Loucy (cell line): ENCODE data around the gene DENND5A.

Experiments
- H2AFZ ChIP-seq: fragments of 200-600 bp; sonication (generic); 2 replicates; pipeline ENCODE4 v1.6.0; 2016; ENCODE audit warnings: antibody characterized with exemption, mild to moderate bottlenecking, low read length, moderate library complexity
- H3F3A ChIP-seq: fragments of 200-600 bp; 2 replicates; pipeline ENCODE4 v1.6.0; 2016; ENCODE audit warnings: antibody characterized with exemption, low read depth, mild to moderate bottlenecking
- H3K27me3 ChIP-seq: fragments of 200-600 bp; sonication (generic); 2 replicates; pipeline ENCODE4 v1.6.1; 2014; ENCODE audit warnings: low read length, mild to moderate bottlenecking; ENCODE audit not compliant: insufficient read depth, poor library complexity, severe bottlenecking
- H3K36me3 ChIP-seq: fragments of 200-600 bp; sonication (generic); 2 replicates; pipeline ENCODE4 v1.6.1; 2016; ENCODE audit warnings: low read length; ENCODE audit not compliant: insufficient read depth
- H3K4me1 ChIP-seq: fragments of 200-600 bp; sonication (generic); 2 replicates; pipeline ENCODE4 v1.5.1; 2014; ENCODE audit warnings: low read length, mild to moderate bottlenecking; ENCODE audit not compliant: insufficient read depth, poor library complexity, severe bottlenecking
- H3K4me2 ChIP-seq: fragments of 200-600 bp; sonication (generic); 2 replicates; pipeline ENCODE4 v1.6.0; 2014; ENCODE audit warnings: antibody characterized with exemption, low read length, low read depth, mild to moderate bottlenecking; ENCODE audit not compliant: poor library complexity, severe bottlenecking
- H3K4me3 ChIP-seq: fragments of 200-600 bp; sonication (generic); 2 replicates; pipeline ENCODE4 v1.5.1; 2014; ENCODE audit warnings: low read length, mild to moderate bottlenecking, mixed read lengths; ENCODE audit not compliant: poor library complexity, severe bottlenecking
- H3K79me2 ChIP-seq: fragments of 200-600 bp; sonication (generic); 2 replicates; pipeline ENCODE4 v1.6.1; 2014; ENCODE audit warnings: low read length; ENCODE audit not compliant: insufficient read depth
- H3K9ac ChIP-seq: fragments of 200-600 bp; sonication (generic); 2 replicates; pipeline ENCODE4 v1.6.0; 2014; ENCODE audit warnings: mild to moderate bottlenecking, low read depth, low read length, moderate library complexity; ENCODE audit not compliant: poor library complexity, severe bottlenecking
- H3K9me2 ChIP-seq: fragments of 200-600 bp; sonication (generic); replicated peaks from 2 replicates; pipeline ENCODE4 v1.6.1; 2016; ENCODE audit warnings: low read depth, low read length, mixed read lengths
- H3K9me3 ChIP-seq: fragments of 200-600 bp; sonication (generic); 2 replicates; pipeline ENCODE4 v1.6.1; 2014; ENCODE audit warnings: mild to moderate bottlenecking, antibody characterized with exemption, low read length, low read depth; ENCODE audit not compliant: insufficient read depth
- H4K20me1 ChIP-seq: fragments of 200-600 bp; sonication (generic); 2 replicates; pipeline ENCODE4 v1.6.0; 2014; ENCODE audit warnings: antibody characterized with exemption, low read length, mild to moderate bottlenecking; ENCODE audit not compliant: insufficient read depth, poor library complexity, severe bottlenecking
- EZH2phosphoT487 ChIP-seq: fragments of 200-600 bp; IDR thresholded peaks from 2 replicates; pipeline ENCODE4 v1.6.1; 2018; ENCODE audit warnings: antibody characterized with exemption, mild to moderate bottlenecking, moderate library complexity, borderline replicate concordance
- TF ChIP-seq, protein P1 (sequence below): fragments of 200-600 bp; sonication (generic); conservative IDR thresholded peaks from 2 replicates; pipeline ENCODE4 v1.5.1; 2014; ENCODE audit warnings: mild to moderate bottlenecking, antibody characterized with exemption, low read length

Gene DENND5A

GRCh38 chr11:9132203-9132878 lies 132.8 kb downstream of the DENND5A start:
- no peak overlapping the region for H3K4me3 ChIP-seq
- no peaks in the 10 kb centered on the region for H3K9me2 ChIP-seq

GRCh38 chr11:9130297-9130696 lies 134.9 kb downstream of the DENND5A start:
- no peaks in the 10 kb centered on the region for H3F3A ChIP-seq
- no peaks in the 10 kb centered on the region for H3K79me2 ChIP-seq
- H3K27me3 ChIP-seq: no peaks in the 10 kb centered on the region
- no peak overlapping the region for H3K4me3 ChIP-seq
- no peak overlapping the region for H3K9ac ChIP-seq
- H2AFZ ChIP-seq: no peak overlapping the region
- TF ChIP-seq, protein P1, sequence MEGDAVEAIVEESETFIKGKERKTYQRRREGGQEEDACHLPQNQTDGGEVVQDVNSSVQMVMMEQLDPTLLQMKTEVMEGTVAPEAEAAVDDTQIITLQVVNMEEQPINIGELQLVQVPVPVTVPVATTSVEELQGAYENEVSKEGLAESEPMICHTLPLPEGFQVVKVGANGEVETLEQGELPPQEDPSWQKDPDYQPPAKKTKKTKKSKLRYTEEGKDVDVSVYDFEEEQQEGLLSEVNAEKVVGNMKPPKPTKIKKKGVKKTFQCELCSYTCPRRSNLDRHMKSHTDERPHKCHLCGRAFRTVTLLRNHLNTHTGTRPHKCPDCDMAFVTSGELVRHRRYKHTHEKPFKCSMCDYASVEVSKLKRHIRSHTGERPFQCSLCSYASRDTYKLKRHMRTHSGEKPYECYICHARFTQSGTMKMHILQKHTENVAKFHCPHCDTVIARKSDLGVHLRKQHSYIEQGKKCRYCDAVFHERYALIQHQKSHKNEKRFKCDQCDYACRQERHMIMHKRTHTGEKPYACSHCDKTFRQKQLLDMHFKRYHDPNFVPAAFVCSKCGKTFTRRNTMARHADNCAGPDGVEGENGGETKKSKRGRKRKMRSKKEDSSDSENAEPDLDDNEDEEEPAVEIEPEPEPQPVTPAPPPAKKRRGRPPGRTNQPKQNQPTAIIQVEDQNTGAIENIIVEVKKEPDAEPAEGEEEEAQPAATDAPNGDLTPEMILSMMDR: no peak
- no peak for TF ChIP-seq EZH2phosphoT487
- no peak overlapping the region for H3K4me2 ChIP-seq
- H3K36me3 ChIP-seq: no peaks in the 10 kb centered on the region
- peaks cover 7% of the 10 kb centered on the region for H3K4me1 ChIP-seq
- no peaks in the 10 kb centered on the region for H3K9me2 ChIP-seq
- H3K9me3 ChIP-seq: no peaks in the 10 kb centered on the region
- H4K20me1 ChIP-seq: no peaks in the 10 kb centered on the region

More at GRCh38 chr11:9132203-9132878, 132.8 kb downstream of the DENND5A start:
- H3K9me3 ChIP-seq: no peaks in the 10 kb centered on the region
- TF ChIP-seq, protein P1: no peak
- no peak for TF ChIP-seq EZH2phosphoT487
- H3K27me3 ChIP-seq: no peaks in the 10 kb centered on the region
- H4K20me1 ChIP-seq: no peaks in the 10 kb centered on the region
- no peaks in the 10 kb centered on the region for H3K36me3 ChIP-seq
- no peaks in the 10 kb centered on the region for H3F3A ChIP-seq
- no peak overlapping the region for H2AFZ ChIP-seq
- H3K4me2 ChIP-seq: no peak overlapping the region
- H3K79me2 ChIP-seq: no peaks in the 10 kb centered on the region
- no peak overlapping the region for H3K9ac ChIP-seq
- H3K4me1 ChIP-seq: peaks cover 7% of the 10 kb centered on the region

DNA sequence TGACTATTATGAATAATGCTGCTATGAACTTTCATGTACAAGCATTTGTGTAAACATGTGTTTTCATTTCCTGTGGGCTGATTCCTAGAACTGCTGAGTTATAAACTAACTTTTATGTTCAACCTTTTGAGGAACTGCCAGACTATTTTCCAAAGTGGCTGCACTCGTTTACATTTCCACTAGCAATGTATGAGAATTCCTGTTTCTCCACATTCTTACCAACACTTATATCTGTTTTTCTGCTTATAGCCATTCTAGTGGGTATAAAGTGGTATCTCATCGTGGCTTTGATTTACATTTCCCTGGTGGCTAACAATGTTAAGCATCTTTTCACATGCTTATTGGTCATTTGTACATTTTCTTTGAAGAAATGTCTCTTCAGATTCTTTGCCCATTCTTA lies 138.5 kb downstream of the DENND5A start:
- no peak overlapping the region for H3K4me2 ChIP-seq
- no peaks in the 10 kb centered on the region for H4K20me1 ChIP-seq
- no peaks in the 10 kb centered on the region for H3K4me1 ChIP-seq
- no peaks in the 10 kb centered on the region for H3K36me3 ChIP-seq
- no peak overlapping the region for H2AFZ ChIP-seq
- H3F3A ChIP-seq: no peaks in the 10 kb centered on the region
- H3K4me3 ChIP-seq: no peak overlapping the region
- no peaks in the 10 kb centered on the region for H3K9me2 ChIP-seq
- no peak overlapping the region for H3K9ac ChIP-seq
- no peaks in the 10 kb centered on the region for H3K9me3 ChIP-seq
- TF ChIP-seq EZH2phosphoT487: no peak
- TF ChIP-seq, protein P1: no peak
- H3K79me2 ChIP-seq: no peaks in the 10 kb centered on the region
- no peaks in the 10 kb centered on the region for H3K27me3 ChIP-seq
